DOHH2 (cell line): ENCODE measurements around the gene GRM5.

ENCODE experiments used
- H3F3A ChIP-seq: fragments of 200-600 bp; sonication (generic), shearing (Covaris generic); 2 replicates; pipeline ENCODE4 v1.6.0; 2016; ENCODE audit warnings: antibody characterized with exemption, mild to moderate bottlenecking; ENCODE audit not compliant: control insufficient read depth, insufficient read depth
- H3K27ac ChIP-seq: fragments of 200-600 bp; sonication (generic); 2 replicates; pipeline ENCODE4 v1.5.1; 2014; ENCODE audit warnings: low read depth, mild to moderate bottlenecking, low read length, moderate library complexity
- H3K27me3 ChIP-seq: fragments of 200-600 bp; sonication (generic); 2 replicates; pipeline ENCODE4 v1.6.1; 2014; ENCODE audit warnings: mild to moderate bottlenecking, low read length, mixed read lengths; ENCODE audit not compliant: control insufficient read depth
- H3K36me3 ChIP-seq: fragments of 200-600 bp; sonication (generic); 2 replicates; pipeline ENCODE4 v1.6.1; 2014; ENCODE audit warnings: mild to moderate bottlenecking, low read length, moderate library complexity, mixed read lengths; ENCODE audit not compliant: control insufficient read depth
- H3K4me1 ChIP-seq: fragments of 200-600 bp; sonication (generic); 2 replicates; pipeline ENCODE4 v1.6.1; 2014; ENCODE audit warnings: mild to moderate bottlenecking, low read length, mixed read lengths; ENCODE audit not compliant: control insufficient read depth
- H3K4me2 ChIP-seq: fragments of 200-600 bp; sonication (generic); 2 replicates; pipeline ENCODE4 v1.6.0; 2014; ENCODE audit warnings: mild to moderate bottlenecking, low read length, moderate library complexity
- H3K4me3 ChIP-seq: fragments of 200-600 bp; sonication (generic); 2 replicates; pipeline ENCODE4 v1.5.1; 2014; ENCODE audit warnings: mild to moderate bottlenecking, low read length, mixed read lengths
- H3K79me2 ChIP-seq: fragments of 200-600 bp; sonication (generic); 2 replicates; pipeline ENCODE4 v1.6.1; 2014; ENCODE audit warnings: mild to moderate bottlenecking, low read length, mixed read lengths; ENCODE audit not compliant: control insufficient read depth
- H3K9me2 ChIP-seq: fragments of 200-600 bp; sonication (generic); replicated peaks from 2 replicates; pipeline ENCODE4 v1.6.1; 2014; ENCODE audit warnings: mild to moderate bottlenecking, low read length, mixed read lengths; ENCODE audit not compliant: control insufficient read depth
- H3K9me3 ChIP-seq: fragments of 200-600 bp; sonication (generic); 2 replicates; pipeline ENCODE4 v1.6.1; 2014; ENCODE audit warnings: antibody characterized with exemption, low read length, mixed read lengths; ENCODE audit not compliant: control insufficient read depth, insufficient read depth
- H4K20me1 ChIP-seq: fragments of 200-600 bp; sonication (generic); 2 replicates; pipeline ENCODE4 v1.6.0; 2014; ENCODE audit warnings: low read depth, mild to moderate bottlenecking, antibody characterized with exemption, low read length, moderate library complexity; ENCODE audit not compliant: control insufficient read depth, insufficient read depth
- EZH2phosphoT487 ChIP-seq: fragments of 200-600 bp; sonication (generic); IDR thresholded peaks from 2 replicates; pipeline ENCODE4 v1.6.1; 2017; ENCODE audit warnings: borderline replicate concordance, mild to moderate bottlenecking, antibody characterized with exemption, low read length, moderate library complexity, mixed read lengths
- TF ChIP-seq, protein P1 (sequence below): fragments of 200-600 bp; sonication (generic); IDR thresholded peaks from one replicate; pipeline ENCODE4 v1.5.1; 2014; ENCODE audit warnings: antibody characterized with exemption, mild to moderate bottlenecking, low read depth, low read length; ENCODE audit not compliant: poor library complexity, severe bottlenecking

Gene GRM5

DNA sequence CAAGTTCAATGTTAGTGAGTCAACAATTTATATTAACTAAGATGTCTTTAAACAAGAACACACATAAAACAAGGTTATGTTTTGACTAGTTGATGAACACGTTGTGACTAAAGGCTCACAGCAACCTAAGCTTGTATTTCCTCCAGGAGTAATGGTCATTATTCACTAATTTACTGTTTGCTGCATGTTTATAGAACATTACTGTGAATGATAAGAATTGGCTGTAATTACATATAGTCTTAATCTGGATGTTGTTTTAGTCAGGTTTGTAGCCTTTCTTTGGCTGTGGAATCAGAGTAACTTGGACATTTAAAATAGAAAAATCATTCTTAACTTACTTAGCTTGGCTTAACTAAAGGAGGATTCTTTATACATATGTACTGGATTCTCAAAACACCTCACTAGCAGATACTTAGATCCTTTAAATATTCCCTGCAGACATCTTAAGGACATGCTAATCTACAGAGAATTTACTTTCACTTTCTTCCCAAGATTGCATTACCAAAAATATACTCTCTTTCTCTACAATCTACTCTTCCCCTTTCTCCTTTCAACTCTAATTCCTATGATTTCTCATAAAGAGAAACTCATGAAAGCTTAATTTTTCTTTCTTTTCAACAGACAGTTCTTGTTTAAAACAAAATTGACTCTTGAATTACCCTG, 408.6 kb downstream of the GRM5 start:
- TF ChIP-seq EZH2phosphoT487 = no peak
- TF ChIP-seq, protein P1, sequence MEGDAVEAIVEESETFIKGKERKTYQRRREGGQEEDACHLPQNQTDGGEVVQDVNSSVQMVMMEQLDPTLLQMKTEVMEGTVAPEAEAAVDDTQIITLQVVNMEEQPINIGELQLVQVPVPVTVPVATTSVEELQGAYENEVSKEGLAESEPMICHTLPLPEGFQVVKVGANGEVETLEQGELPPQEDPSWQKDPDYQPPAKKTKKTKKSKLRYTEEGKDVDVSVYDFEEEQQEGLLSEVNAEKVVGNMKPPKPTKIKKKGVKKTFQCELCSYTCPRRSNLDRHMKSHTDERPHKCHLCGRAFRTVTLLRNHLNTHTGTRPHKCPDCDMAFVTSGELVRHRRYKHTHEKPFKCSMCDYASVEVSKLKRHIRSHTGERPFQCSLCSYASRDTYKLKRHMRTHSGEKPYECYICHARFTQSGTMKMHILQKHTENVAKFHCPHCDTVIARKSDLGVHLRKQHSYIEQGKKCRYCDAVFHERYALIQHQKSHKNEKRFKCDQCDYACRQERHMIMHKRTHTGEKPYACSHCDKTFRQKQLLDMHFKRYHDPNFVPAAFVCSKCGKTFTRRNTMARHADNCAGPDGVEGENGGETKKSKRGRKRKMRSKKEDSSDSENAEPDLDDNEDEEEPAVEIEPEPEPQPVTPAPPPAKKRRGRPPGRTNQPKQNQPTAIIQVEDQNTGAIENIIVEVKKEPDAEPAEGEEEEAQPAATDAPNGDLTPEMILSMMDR = no peak
- no peaks in the 10 kb centered on the region for H3F3A ChIP-seq
- no peaks in the 10 kb centered on the region for H3K9me2 ChIP-seq
- H3K79me2 ChIP-seq = no peaks in the 10 kb centered on the region
- H3K4me2 ChIP-seq = no peak overlapping the region
- no peaks in the 10 kb centered on the region for H3K36me3 ChIP-seq
- H3K4me1 ChIP-seq = no peaks in the 10 kb centered on the region
- no peak overlapping the region for H3K27ac ChIP-seq
- no peak overlapping the region for H3K4me3 ChIP-seq
- no peaks in the 10 kb centered on the region for H4K20me1 ChIP-seq
- no peaks in the 10 kb centered on the region for H3K27me3 ChIP-seq
- no peaks in the 10 kb centered on the region for H3K9me3 ChIP-seq

- no peak overlapping the region for H3K27ac ChIP-seq
Observed at GRCh38 chr11:88656283-88656682, 409.5 kb downstream of the GRM5 start.

GRCh38 chr11:88655656-88656055, 410.1 kb downstream of the GRM5 start:
- Histone ChIP-seq H3K4me2 (no peak overlapping the region), H3K27ac (no peak overlapping the region), H3K4me3 (no peak overlapping the region), H3K9me2 (no peaks in the 10 kb centered on the region), H3K4me1 (no peaks in the 10 kb centered on the region), H3K36me3 (no peaks in the 10 kb centered on the region), H3K79me2 (no peaks in the 10 kb centered on the region), H3K9me3 (no peaks in the 10 kb centered on the region), H4K20me1 (no peaks in the 10 kb centered on the region), H3F3A (no peaks in the 10 kb centered on the region), H3K27me3 (no peaks in the 10 kb centered on the region)
- TF ChIP-seq, protein P1 = no peak
- no peak for TF ChIP-seq EZH2phosphoT487

More at GRCh38 chr11:88656283-88656682, 409.5 kb downstream of the GRM5 start:
- H3K9me3 ChIP-seq = no peaks in the 10 kb centered on the region
- no peak for TF ChIP-seq EZH2phosphoT487
- TF ChIP-seq, protein P1 = no peak
- H3K9me2 ChIP-seq = no peaks in the 10 kb centered on the region
- no peaks in the 10 kb centered on the region for H3K36me3 ChIP-seq
- H3F3A ChIP-seq = no peaks in the 10 kb centered on the region
- H3K4me1 ChIP-seq = no peaks in the 10 kb centered on the region
- H3K4me3 ChIP-seq = no peak overlapping the region
- H3K27me3 ChIP-seq = no peaks in the 10 kb centered on the region
- H3K79me2 ChIP-seq = no peaks in the 10 kb centered on the region
- H4K20me1 ChIP-seq = no peaks in the 10 kb centered on the region
- H3K4me2 ChIP-seq = no peak overlapping the region
